Keratinocyte (primary cell): Measurements from ENCODE around the gene TMEM150B.

Experiments
- EZH2 ChIP-seq: IDR thresholded peaks from one replicate; pipeline ENCODE4 v1.6.1; 2012; ENCODE audit warnings: inconsistent platforms, mild to moderate bottlenecking, low read length, moderate library complexity
- TF ChIP-seq, protein P1 (sequence below), 3 experiments: IDR thresholded peaks in 1 of 3; conservative IDR thresholded peaks in 1 of 3; optimal IDR thresholded peaks in 1 of 3; 2 replicates in 2 of 3; 3 replicates in 1 of 3; pipeline versions ENCODE3 to v1.5.1; 2011; ENCODE audit warnings: low read length in 3 of 3, mild to moderate bottlenecking in 3 of 3, moderate library complexity in 2 of 3, control low read depth in 1 of 3, inconsistent platforms in 1 of 3; ENCODE audit not compliant: insufficient read depth in 2 of 3; ENCODE audit errors: extremely low read depth in 1 of 3

DNA sequence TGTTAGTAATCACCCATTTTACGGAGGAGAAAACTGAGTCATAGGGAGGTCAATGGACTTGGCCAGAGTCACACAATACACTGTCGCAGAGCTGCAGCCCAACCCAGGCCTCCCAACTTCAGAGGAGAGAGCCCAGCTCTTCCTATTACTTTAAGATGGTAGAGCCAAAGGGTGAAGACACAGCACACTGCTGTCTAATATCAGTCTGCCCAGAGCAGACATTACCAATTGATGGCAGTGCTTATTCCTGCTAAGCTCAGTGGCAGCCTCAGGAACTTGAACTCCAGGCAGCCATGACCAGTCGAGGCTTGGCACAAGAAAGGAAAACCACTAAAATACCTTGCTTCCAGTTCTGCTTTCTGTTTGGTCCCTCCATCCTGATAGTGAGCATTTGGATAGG, 18.4 kb downstream of the TMEM150B start:
- TF ChIP-seq, protein P1, sequence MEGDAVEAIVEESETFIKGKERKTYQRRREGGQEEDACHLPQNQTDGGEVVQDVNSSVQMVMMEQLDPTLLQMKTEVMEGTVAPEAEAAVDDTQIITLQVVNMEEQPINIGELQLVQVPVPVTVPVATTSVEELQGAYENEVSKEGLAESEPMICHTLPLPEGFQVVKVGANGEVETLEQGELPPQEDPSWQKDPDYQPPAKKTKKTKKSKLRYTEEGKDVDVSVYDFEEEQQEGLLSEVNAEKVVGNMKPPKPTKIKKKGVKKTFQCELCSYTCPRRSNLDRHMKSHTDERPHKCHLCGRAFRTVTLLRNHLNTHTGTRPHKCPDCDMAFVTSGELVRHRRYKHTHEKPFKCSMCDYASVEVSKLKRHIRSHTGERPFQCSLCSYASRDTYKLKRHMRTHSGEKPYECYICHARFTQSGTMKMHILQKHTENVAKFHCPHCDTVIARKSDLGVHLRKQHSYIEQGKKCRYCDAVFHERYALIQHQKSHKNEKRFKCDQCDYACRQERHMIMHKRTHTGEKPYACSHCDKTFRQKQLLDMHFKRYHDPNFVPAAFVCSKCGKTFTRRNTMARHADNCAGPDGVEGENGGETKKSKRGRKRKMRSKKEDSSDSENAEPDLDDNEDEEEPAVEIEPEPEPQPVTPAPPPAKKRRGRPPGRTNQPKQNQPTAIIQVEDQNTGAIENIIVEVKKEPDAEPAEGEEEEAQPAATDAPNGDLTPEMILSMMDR (optimal IDR thresholded peaks at IDR 0.05 in 1 of 3, IDR thresholded peaks at IDR 0.05 in 1 of 3, conservative IDR thresholded peaks at IDR 0.05 in 1 of 3; ENCODE audit: extremely low read depth in 1 of 3, insufficient read depth in 2 of 3, low read length in 3 of 3), result no peak
- no peak for TF ChIP-seq EZH2
